Heart left ventricle (tissue), 16 donors: ENCODE results near the gene LOXHD1. TPM values are rescaled to one million over a fixed set of nuclear protein-coding genes. Genes with fewer than 3 reads are reported as not detected.

Source experiments
- ATAC-seq, 4 donors: fragments of 200-7000 bp; cut with Tn5 transposase; one replicate each; pipeline ENCODE4 v1.9.1; 2020 to 2022; ENCODE audit warnings: moderate library complexity in 4 of 4, mild to moderate bottlenecking in 3 of 4, moderate number of reproducible peaks in 1 of 4
- DNase-seq, 5 donors: peaks; one replicate each; pipeline ENCODE4 v3.0.0-alpha.2; 2020
- H3K27ac ChIP-seq, 12 donors: fragments of 200-600 bp; sonication (generic) in 4 of 12; one replicate each; pipeline versions ENCODE4 v1.5.0 to v1.8.0; 2016 to 2022; ENCODE audit warnings: mild to moderate bottlenecking in 2 of 12
- H3K27me3 ChIP-seq, 9 donors: fragments of 200-600 bp; sonication (generic) in 2 of 9; one replicate each; pipeline versions ENCODE4 v1.5.1 to v1.8.0; 2016 to 2022; ENCODE audit warnings: mild to moderate bottlenecking in 3 of 9
- H3K36me3 ChIP-seq, 9 donors: fragments of 200-600 bp; sonication (generic) in 2 of 9; one replicate each; pipeline versions ENCODE4 v1.5.0 to v1.8.0; 2018 to 2022; ENCODE audit warnings: mild to moderate bottlenecking in 2 of 9
- H3K4me1 ChIP-seq, 12 donors: fragments of 200-600 bp; sonication (generic) in 4 of 12; one replicate each; pipeline versions ENCODE4 v1.5.0 to v1.8.0; 2016 to 2022; ENCODE audit warnings: mild to moderate bottlenecking in 3 of 12
- H3K4me3 ChIP-seq, 12 donors: fragments of 200-600 bp; sonication (generic) in 4 of 12; one replicate each; pipeline versions ENCODE4 v1.5.0 to v1.8.0; 2017 to 2022; ENCODE audit warnings: mild to moderate bottlenecking in 9 of 12, moderate library complexity in 4 of 12
- H3K9me3 ChIP-seq, 12 donors: fragments of 200-600 bp; sonication (generic) in 4 of 12; one replicate each; pipeline versions ENCODE4 v1.5.0 to v1.8.0; 2016 to 2022; ENCODE audit warnings: mild to moderate bottlenecking in 1 of 12
- POLR2A ChIP-seq, 2 donors: fragments of 450-650 bp; IDR thresholded peaks; one replicate each; pipeline ENCODE4 v1.6.1; 2017; ENCODE audit warnings: antibody characterized with exemption in 2 of 2, mild to moderate bottlenecking in 2 of 2, moderate library complexity in 2 of 2
- WGBS, 4 donors: extraction: QIAGEN DNeasy Blood & Tissue Kit in 2 of 4; methylation state at CpG; one replicate each; pipeline versions ENCODE4 v1.1.5 to v1.1.7; 2013 to 2018; 5-methylcytosine and 5-hydroxymethylcytosine counted together
- intact Hi-C, 10 donors: fragments of 100-400 bp; cut with DNase I; formaldehyde crosslinking; loops; one replicate each; pipeline versions ENCODE4 v1.11.1 to v1.14.2; 2022
- polyA plus RNA-seq, 2 donors: library from polyadenylated mRNA; stranded (reverse); fragments of 200-250 nt; gene quantifications; one replicate each; pipeline ENCODE4 v1.2.3, GENCODE V29; 2013
- total RNA-seq, 9 donors: library from RNA; depleted of rRNA in 2 of 9; stranded (reverse); fragments of >200 nt in 2 of 9; fragmentation: NEBNext Ultra II Directional in 3 of 9; extraction: Animal tissue kit (Norgen Biotek cat#: 25700) in 3 of 9; gene quantifications; one replicate each; pipeline versions ENCODE4 v1.1.0 to v1.2.4, GENCODE V29; 2016 to 2023
- TF ChIP-seq, protein P1 (sequence below), 12 donors: fragments of 200-600 bp; sonication (generic) in 4 of 12; IDR thresholded peaks; one replicate each; pipeline versions ENCODE4 v1.5.0 to v1.8.0; 2018 to 2022; ENCODE audit warnings: antibody characterized with exemption in 12 of 12, mild to moderate bottlenecking in 5 of 12
- donor health status: ischemic (EF 13 %, LVEDD 7.1; RV severe dilation, severe dysfunction).
- donor health status: healthy with polysubstance abuse.
- donor health status: DM: no; HTN: yes; CAD: no.
- donor health status: DM: no; HTN: no; CAD: no.
- donor health status: ischemic (EF 25% LVEDD 6.9; RV normal size, moderate dysfunction).
- donor health status: ischemic (EF 25% LVEDD 5.7; RV mildly dilated, moderate dysfunction).
- donor health status: healthy.
- donor health status: DM: yes; HTN: yes; CAD: no.
- donor health status: ischemic (EF 35%, LVEDD 5.7; RV mildly dilated, moderate dysfunction).
- donor health status: nonischemic (EF 11% LVEDD 7.7; RV severe dilation, severe dysfunction).
- donor health status: DM: yes; HTN: yes; CAD: no.
- donor health status: PGD.
- donor health status: ischemic (EF 29% LVEDD 5.4; RV normal size, mild dysfunction).
- donor health status: nonischemic (EF 23%, LVEDD 6.1; RV moderate dilation, normal function).

The LOXHD1 gene
- total and polyA plus RNA-seq, 11 donors, result 0.19 to 1.9 (median 0.54) TPM

DNA sequence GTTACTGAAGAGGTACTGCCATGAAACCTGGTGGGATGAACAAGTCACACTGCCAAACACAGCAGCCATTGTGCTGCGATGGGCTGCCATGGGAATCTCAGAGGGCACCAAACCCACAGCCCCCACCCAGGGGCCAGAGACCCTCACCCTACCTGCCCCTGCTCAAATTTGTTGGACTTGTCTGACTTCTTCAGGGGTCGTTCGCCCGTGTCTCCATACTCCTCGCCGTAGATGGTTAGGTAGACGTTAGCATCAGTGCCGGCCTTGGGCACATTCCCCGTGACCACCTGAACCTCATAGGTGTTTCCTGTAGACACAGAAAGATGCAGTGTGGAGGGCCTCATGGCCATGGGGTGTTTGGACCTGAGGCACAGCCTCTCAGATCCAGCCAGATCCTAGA is 97.7 kb downstream of the LOXHD1 start:
- DNase-seq, result no peak
- no peak overlapping the region for H3K27ac ChIP-seq
- intact Hi-C loops, result loop anchor here in 5 of 10 donors (5.0 to 10.0 kb wide), 3 partner anchors 63 to 98 kb away; partner anchors contain the start of gene LOXHD1 (in 3 of the 5)
- H3K27me3 ChIP-seq, result no peaks in the 10 kb centered on the region
- TF ChIP-seq POLR2A (IDR thresholded peaks at IDR 0.05), result no peak
- TF ChIP-seq, protein P1, sequence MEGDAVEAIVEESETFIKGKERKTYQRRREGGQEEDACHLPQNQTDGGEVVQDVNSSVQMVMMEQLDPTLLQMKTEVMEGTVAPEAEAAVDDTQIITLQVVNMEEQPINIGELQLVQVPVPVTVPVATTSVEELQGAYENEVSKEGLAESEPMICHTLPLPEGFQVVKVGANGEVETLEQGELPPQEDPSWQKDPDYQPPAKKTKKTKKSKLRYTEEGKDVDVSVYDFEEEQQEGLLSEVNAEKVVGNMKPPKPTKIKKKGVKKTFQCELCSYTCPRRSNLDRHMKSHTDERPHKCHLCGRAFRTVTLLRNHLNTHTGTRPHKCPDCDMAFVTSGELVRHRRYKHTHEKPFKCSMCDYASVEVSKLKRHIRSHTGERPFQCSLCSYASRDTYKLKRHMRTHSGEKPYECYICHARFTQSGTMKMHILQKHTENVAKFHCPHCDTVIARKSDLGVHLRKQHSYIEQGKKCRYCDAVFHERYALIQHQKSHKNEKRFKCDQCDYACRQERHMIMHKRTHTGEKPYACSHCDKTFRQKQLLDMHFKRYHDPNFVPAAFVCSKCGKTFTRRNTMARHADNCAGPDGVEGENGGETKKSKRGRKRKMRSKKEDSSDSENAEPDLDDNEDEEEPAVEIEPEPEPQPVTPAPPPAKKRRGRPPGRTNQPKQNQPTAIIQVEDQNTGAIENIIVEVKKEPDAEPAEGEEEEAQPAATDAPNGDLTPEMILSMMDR (IDR thresholded peaks at IDR 0.05), result no peak
- no peak for ATAC-seq
- H3K9me3 ChIP-seq, result no peaks in the 10 kb centered on the region
- no peaks in the 10 kb centered on the region for H3K4me1 ChIP-seq
- no peaks in the 10 kb centered on the region for H3K36me3 ChIP-seq
- 94 to 97% (median 97%) methylated on average over 9 of the region's 9 CpGs for WGBS, 4 donors
- no peak overlapping the region for H3K4me3 ChIP-seq

DNA sequence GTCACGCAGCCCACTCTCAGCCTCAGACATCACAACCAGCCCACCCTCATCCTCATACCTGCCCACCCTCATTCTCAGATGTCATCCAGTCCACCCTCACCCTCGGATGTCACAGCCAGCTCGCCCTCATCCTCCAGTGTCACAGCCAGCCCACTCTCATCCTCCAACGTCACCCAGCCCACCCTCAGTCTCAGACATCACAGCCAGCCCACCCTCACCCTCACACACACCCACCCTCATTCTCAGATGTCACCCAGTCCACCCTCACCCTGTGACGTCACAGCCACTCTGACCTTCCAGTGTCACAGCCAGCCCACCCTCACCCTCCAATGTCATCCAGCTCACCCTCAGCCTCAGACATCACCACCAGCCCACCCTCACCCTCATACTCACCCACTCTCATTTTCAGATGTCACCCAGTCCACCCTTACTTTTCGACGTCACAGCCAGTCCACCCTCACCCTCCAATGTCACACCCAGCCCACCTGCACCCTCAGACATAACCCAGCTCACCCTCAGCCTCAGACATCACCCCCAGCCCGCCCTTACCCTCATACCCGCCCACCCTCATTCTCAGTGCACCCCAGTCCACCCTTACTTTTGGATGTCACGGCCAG is 100.3 kb downstream of the LOXHD1 start:
- no peak overlapping the region for H3K4me3 ChIP-seq
- no peaks in the 10 kb centered on the region for H3K4me1 ChIP-seq
- no peak for DNase-seq
- intact Hi-C loops, result loop anchor here in 8 of 10 donors (2.0 to 10.0 kb wide), 5 partner anchors 66 to 102 kb away; partner anchors contain the start of gene LOXHD1 (in 5 of the 8)
- no peak overlapping the region for H3K27ac ChIP-seq
- H3K36me3 ChIP-seq, result no peaks in the 10 kb centered on the region
- WGBS, 4 donors, result 90 to 94% (median 92%) methylated on average over 10 of the region's 10 CpGs
- no peaks in the 10 kb centered on the region for H3K27me3 ChIP-seq
- ATAC-seq, result peak in 1 of 4 donors; percentile 29
- TF ChIP-seq POLR2A (IDR thresholded peaks at IDR 0.05), result no peak
- TF ChIP-seq, protein P1 (IDR thresholded peaks at IDR 0.05), result no peak
- no peaks in the 10 kb centered on the region for H3K9me3 ChIP-seq

DNA sequence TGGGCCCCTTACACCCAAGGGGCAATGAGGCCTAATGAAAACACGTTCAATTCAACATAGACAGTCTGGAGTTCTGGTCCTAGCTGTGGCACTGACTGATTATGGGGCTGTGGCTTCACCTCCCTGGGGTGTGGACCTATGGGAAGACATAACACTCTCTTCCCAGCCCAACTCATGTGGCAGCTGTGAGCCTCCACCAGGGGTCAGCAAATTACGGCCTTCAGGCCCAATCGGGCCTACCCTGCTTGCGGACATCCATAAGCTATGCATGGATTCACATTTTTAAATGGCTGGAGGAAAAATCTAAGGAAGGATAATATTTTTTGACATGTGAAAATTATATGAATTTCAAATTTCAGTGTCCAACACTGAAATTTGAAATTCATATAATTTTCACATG is 101.3 kb downstream of the LOXHD1 start:
- Histone ChIP-seq H3K4me3 (no peak overlapping the region), H3K27ac (no peak overlapping the region), H3K27me3 (no peaks in the 10 kb centered on the region), H3K4me1 (no peaks in the 10 kb centered on the region), H3K36me3 (no peaks in the 10 kb centered on the region), H3K9me3 (peaks cover 0 to 3% (median 0%) of the 10 kb centered on the region in 12 donors)
- DNase-seq (peak in 3 of 5 donors; percentile 27 to 55 (median 50)), ATAC-seq (peak in 3 of 4 donors; percentile 73 to 86 (median 76))
- intact Hi-C loops, result loop anchor here (1.0 to 10.0 kb wide), 6 partner anchors 67 to 103 kb away; partner anchors contain the start of gene LOXHD1 (in 6 of the 10)
- 51 to 60% (median 55%) methylated on average over 4 of the region's 4 CpGs for WGBS, 4 donors
- TF ChIP-seq, protein P1 (IDR thresholded peaks at IDR 0.05), result peak; percentile 40 to 67 (median 58)
- TF ChIP-seq POLR2A (IDR thresholded peaks at IDR 0.05), result no peak

DNA sequence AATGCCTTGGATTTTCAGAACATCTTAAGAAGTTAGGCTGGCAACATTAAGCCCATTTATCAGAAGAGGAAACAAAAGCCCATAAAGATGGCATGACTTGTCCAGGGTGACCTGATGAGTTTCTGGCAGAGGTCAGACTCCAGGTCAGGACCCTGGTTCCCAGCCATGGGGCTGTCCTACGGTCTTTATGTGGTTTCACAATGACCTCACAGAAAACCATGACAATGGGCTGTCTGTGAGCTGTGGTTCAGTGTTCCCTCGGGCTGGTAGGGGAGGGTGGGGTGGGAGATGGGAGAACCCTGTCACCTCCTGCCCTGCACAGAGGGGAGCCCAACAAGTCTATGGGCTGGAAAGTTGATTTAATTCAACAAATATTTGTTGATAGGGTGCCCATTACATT is 101.8 kb downstream of the LOXHD1 start:
- TF ChIP-seq, protein P1 (IDR thresholded peaks at IDR 0.05), result no peak
- no peak for TF ChIP-seq POLR2A (IDR thresholded peaks at IDR 0.05)
- H3K36me3 ChIP-seq, result no peaks in the 10 kb centered on the region
- H3K9me3 ChIP-seq, result peaks cover 0 to 6% (median 0%) of the 10 kb centered on the region in 12 donors
- no peaks in the 10 kb centered on the region for H3K27me3 ChIP-seq
- no peaks in the 10 kb centered on the region for H3K4me1 ChIP-seq
- intact Hi-C loops, result loop anchor here in 7 of 10 donors (1.0 to 10.0 kb wide), 6 partner anchors 67 to 104 kb away; partner anchors contain the start of gene LOXHD1 (in 4 of the 7)
- DNase-seq (no peak), ATAC-seq (no peak)
- H3K4me3 ChIP-seq, result no peak overlapping the region
- WGBS, 4 donors, result 66 to 79% (median 70%) methylated on average over 1 to 2 of the region's 2 CpGs
- H3K27ac ChIP-seq, result no peak overlapping the region
